Hepatic stellate cell (primary cell): Measurements from ENCODE around the gene BZW2.

Source experiments
- DNase-seq: peaks from one replicate; pipeline ENCODE4 v3.0.0; 2011; ENCODE audit warnings: low spot score

BZW2 gene

DNA sequence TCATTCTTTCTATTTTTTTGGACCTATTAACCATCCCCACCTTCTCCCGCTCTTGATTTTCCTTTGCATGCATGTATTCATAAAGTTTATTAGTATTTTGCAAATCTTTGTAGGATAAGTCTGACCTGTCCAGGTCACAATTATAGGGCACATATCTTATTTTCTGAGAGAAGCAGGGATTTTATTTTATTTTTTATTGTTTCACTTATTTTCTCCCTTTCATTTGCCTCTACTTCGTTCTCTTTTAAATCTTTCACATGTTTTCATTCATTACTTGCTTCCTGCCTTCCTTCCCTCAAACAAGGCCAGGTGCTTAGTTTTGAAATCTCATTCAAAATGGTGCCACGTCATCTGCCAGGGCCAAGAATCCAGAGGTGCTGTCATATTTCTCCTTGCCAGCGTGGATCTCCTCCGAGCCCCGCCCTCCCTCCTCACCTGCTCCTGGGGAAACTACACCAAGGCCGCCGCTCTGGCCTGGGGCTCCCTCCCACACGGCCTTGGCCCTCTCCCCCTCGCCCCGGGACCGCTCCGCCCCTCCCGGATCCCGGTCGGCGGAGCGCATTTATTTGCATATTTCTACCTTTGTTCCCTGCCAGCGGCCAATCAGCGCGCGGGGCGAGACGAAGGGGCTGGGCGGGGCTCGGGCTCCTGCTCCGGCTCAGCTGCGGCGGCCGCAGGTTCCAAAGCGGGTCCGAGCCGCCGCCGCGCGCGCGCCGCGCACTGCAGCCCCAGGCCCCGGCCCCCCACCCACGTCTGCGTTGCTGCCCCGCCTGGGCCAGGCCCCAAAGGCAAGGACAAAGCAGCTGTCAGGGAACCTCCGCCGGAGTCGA, 107.3 kb downstream of the BZW2 start, which contains the start of gene TSPAN13:
TSS of gene TSPAN13 (plus strand) at position 654 of the 830 bp plus-strand sequence. CDS start 213 bp downstream, outside the sequence.
- DNase-seq, result peak; percentile 45

- peak; percentile 18 for DNase-seq
Measured at GRCh38 chr7:16753932-16754855, 108.2 kb downstream of the BZW2 start.

DNA sequence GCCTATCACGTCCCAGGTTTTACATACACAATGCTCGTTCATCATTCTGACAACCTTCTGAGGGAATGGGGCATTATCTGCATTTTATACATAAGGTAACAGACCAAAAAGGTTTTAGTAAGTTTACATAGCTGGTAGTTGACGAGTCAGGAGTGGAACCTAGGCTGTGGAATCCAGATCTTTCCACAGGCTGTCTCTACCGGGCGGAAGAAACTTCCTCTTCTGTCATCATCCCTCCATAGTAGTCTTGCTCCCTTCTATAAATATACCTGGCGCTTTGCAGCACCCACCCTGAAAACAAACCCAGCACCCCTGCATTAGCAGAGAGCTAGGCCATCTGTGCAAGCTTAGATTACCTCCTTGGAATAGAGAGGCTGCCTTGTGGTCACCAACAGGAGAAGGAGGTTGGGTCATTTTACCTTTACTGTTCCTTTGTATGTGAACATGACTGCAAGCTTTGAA, 108.9 kb downstream of the BZW2 start:
- DNase-seq, result no peak

- no peak for DNase-seq
Measured at GRCh38 chr7:16755397-16755796, 109.4 kb downstream of the BZW2 start.
